ENCODE data around the gene SLC13A3. TPM values are rescaled to one million over a fixed set of nuclear protein-coding genes. Genes with fewer than 3 reads are reported as not detected.

SLC13A3 gene
- total and polyA plus RNA-seq, 12 donors, result 0.13 to 1.2 (median 0.58) TPM

DNA sequence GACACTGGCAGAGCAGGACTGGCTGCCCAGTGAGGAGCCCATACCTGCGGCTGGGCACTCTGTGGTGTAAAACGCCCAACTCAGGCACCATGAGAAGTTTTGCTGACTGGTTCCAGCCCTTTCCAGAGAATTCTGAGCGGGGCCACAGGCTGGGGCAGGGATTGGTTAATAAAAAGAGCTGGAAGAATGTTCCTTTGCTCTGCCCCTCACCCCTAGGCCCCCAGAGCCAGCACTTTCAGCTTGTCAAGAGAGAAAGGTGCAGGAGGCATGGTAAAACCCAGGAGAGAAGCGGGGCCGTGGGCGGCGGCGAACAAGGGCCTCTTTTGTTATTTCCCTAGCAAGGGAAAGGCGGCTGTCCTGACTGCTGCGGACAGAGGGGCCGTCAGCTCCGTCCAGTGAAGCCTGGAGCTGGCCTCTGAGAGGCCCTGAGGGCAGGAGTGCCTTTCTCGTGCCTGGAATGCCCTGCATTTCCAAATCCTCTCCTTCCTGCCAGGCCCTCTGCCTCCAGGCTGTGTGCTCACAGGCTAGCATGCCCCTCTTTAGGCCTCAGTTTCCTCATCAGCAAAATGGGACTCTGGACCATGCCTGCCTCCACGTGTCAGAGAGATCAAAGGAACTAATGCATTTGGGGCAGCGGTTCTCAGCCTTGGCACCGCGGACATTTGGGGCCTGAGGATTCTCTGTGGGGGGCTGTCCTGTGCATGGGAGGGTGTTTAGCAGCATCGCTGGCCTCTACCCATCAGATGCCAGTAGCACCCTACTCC, 12.9 kb downstream of the SLC13A3 start:
- no peak overlapping the region for H3K4me3 ChIP-seq
- ATAC-seq (no peak), DNase-seq (no peak)
- intact Hi-C loops (cut with DNase I), result no loop called here
- TF ChIP-seq, protein P1, sequence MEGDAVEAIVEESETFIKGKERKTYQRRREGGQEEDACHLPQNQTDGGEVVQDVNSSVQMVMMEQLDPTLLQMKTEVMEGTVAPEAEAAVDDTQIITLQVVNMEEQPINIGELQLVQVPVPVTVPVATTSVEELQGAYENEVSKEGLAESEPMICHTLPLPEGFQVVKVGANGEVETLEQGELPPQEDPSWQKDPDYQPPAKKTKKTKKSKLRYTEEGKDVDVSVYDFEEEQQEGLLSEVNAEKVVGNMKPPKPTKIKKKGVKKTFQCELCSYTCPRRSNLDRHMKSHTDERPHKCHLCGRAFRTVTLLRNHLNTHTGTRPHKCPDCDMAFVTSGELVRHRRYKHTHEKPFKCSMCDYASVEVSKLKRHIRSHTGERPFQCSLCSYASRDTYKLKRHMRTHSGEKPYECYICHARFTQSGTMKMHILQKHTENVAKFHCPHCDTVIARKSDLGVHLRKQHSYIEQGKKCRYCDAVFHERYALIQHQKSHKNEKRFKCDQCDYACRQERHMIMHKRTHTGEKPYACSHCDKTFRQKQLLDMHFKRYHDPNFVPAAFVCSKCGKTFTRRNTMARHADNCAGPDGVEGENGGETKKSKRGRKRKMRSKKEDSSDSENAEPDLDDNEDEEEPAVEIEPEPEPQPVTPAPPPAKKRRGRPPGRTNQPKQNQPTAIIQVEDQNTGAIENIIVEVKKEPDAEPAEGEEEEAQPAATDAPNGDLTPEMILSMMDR (IDR thresholded peaks at IDR 0.05), result no peak
- H3K27ac ChIP-seq, result no peak overlapping the region
- no peaks in the 10 kb centered on the region for H3K4me1 ChIP-seq
- H3K27me3 ChIP-seq, result peaks cover 0 to 7% (median 0%) of the 10 kb centered on the region in 7 donors
- no peaks in the 10 kb centered on the region for H3K36me3 ChIP-seq
- no peaks in the 10 kb centered on the region for H3K9me3 ChIP-seq
- WGBS, 2 donors, result 76 to 78% methylated on average over 18 of the region's 18 CpGs

DNA sequence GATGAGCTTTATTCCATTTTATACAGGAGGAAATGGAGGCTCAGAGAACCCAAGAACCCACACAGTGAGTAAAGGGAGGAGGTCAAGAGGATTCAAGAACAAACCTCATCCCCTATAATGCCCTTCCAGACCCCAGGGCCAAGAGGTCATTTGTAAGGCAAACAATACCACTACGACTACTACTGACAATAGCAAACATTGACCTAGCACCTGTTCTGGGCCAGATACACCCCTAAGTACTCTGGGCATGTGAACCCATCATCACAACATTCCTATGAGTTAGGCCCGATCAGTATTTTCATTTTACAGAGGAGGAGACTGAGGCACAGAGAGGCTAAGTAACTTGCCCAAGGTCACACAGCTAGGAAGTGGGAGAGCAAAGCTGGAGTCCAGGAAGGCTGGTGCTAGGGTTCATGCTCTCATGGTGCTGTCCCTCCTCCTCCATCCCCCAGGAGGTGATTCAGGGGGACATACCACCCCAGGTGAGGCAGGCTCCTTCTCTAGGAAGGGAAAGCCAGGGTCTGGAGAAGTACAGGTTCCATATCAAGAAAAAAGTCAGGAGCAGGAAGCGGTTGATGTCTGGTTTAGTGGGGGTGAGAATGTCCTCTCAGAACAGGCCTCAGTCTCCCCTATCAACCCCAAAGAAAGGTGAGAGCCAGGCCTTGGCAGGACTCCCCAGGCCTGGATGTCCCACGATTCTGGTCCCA, 13.7 kb downstream of the SLC13A3 start:
- no peak overlapping the region for H3K4me3 ChIP-seq
- no peaks in the 10 kb centered on the region for H3K36me3 ChIP-seq
- H3K27ac ChIP-seq, result no peak overlapping the region
- 83 to 89% methylated on average over 4 of the region's 4 CpGs for whole genome bisulfite sequencing, 2 donors
- no peak for ATAC-seq
- peaks cover 0 to 7% (median 0%) of the 10 kb centered on the region in 7 donors for H3K27me3 ChIP-seq
- TF ChIP-seq, protein P1 (IDR thresholded peaks at IDR 0.05), result no peak
- no peak for DNase-seq
- no peaks in the 10 kb centered on the region for H3K4me1 ChIP-seq
- no peaks in the 10 kb centered on the region for H3K9me3 ChIP-seq
- intact Hi-C loops (cut with DNase I), result no loop called here

DNA sequence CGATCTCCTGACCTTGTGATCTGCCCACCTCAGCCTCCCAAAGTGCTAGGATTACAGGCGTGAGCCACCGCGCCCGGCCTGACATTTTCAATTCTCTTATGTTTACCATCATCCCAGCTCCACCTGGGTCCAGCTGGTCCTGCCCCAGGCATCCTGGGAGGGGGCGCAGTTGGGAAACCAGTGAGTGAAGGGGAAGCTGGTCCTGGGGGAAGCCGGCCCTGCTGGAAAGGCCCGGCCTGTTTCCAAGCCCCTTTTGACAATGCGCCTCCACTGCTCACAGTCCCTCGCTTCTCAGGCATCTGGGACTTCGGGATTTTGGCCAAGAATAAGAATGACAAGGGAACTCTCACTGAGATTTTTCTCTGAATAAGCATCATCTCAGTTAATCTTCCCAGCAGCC, 14.2 kb downstream of the SLC13A3 start:
- TF ChIP-seq, protein P1 (IDR thresholded peaks at IDR 0.05), result no peak
- no peaks in the 10 kb centered on the region for H3K36me3 ChIP-seq
- no peaks in the 10 kb centered on the region for H3K4me1 ChIP-seq
- intact Hi-C loops (cut with DNase I), result no loop called here
- H3K9me3 ChIP-seq, result no peaks in the 10 kb centered on the region
- H3K27me3 ChIP-seq, result peaks cover 0 to 7% (median 0%) of the 10 kb centered on the region in 7 donors
- no peak overlapping the region for H3K4me3 ChIP-seq
- no peak overlapping the region for H3K27ac ChIP-seq
- no peak for DNase-seq
- ATAC-seq, result no peak
- 75 to 81% methylated on average over 11 of the region's 11 CpGs for WGBS, 2 donors

DNA sequence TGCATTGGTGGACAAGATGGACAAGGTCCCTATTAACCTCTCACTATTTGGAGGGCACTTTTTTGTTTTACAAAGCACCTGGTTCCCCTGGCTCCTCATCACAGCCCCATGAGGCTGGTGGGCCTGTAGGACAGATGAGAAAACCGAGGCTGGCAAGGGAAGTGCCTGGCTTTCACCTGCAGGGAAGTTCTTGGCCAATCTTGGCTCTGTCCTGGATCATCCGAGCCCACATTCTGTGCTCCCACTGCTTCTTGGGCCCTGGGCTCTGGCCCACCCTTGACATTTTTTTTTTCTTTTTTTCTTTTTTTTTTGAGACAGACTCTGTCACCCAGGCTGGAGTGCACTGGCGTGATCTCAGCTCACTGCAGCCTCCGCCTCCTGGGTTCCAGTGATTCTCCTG, 14.7 kb downstream of the SLC13A3 start:
- H3K36me3 ChIP-seq, result no peaks in the 10 kb centered on the region
- TF ChIP-seq, protein P1 (IDR thresholded peaks at IDR 0.05), result no peak
- 94% methylated on average over 4 of the region's 4 CpGs for WGBS, 2 donors
- H3K9me3 ChIP-seq, result no peaks in the 10 kb centered on the region
- ATAC-seq, result no peak
- H3K4me1 ChIP-seq, result peaks cover 0 to 5% (median 0%) of the 10 kb centered on the region in 9 donors
- H3K27ac ChIP-seq, result no peak overlapping the region
- H3K4me3 ChIP-seq, result no peak overlapping the region
- no peak for DNase-seq
- H3K27me3 ChIP-seq, result peaks cover 0 to 7% (median 0%) of the 10 kb centered on the region in 7 donors
- intact Hi-C loops (cut with DNase I), result no loop called here

Measured in heart right ventricle (tissue), 16 donors.